Gastroesophageal sphincter (tissue), 3 donors: ENCODE measurements around the gene ROCK2.

ENCODE experiments used
- POLR2A ChIP-seq, 2 donors: fragments of 450-650 bp; IDR thresholded peaks; one replicate each; pipeline ENCODE4 v1.6.1; 2017; ENCODE audit warnings: antibody characterized with exemption in 2 of 2, mild to moderate bottlenecking in 2 of 2, moderate library complexity in 1 of 2
- TF ChIP-seq, protein P1 (sequence below), 4 experiments: fragments of 200-600 bp in 2 of 4; fragments of 450-650 bp in 2 of 4; sonication (generic) in 1 of 4; IDR thresholded peaks; one replicate each; pipeline ENCODE4 v1.5.1; 2017 to 2019; ENCODE audit warnings: antibody characterized with exemption in 4 of 4, mild to moderate bottlenecking in 2 of 4, moderate library complexity in 2 of 4

DNA sequence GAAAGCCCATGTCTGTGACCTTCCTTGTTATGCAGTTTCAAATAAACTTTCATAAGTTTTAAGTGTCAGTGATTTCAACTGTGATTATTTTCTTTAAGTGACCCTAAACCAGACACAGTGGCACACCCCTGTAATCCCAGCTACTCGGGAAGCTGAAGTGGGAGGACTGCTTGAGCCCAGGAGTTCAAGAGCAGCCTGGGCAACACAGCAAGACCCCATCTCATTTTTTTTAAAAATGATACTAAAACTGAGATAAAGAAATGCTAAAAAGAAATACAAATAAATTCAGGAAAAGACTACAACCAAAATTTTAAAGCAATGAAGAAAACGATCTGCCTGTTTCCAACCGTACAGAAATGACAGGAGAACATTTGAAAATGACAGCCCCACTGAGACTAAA, 54.2 kb downstream of the ROCK2 start:
- TF ChIP-seq, protein P1, sequence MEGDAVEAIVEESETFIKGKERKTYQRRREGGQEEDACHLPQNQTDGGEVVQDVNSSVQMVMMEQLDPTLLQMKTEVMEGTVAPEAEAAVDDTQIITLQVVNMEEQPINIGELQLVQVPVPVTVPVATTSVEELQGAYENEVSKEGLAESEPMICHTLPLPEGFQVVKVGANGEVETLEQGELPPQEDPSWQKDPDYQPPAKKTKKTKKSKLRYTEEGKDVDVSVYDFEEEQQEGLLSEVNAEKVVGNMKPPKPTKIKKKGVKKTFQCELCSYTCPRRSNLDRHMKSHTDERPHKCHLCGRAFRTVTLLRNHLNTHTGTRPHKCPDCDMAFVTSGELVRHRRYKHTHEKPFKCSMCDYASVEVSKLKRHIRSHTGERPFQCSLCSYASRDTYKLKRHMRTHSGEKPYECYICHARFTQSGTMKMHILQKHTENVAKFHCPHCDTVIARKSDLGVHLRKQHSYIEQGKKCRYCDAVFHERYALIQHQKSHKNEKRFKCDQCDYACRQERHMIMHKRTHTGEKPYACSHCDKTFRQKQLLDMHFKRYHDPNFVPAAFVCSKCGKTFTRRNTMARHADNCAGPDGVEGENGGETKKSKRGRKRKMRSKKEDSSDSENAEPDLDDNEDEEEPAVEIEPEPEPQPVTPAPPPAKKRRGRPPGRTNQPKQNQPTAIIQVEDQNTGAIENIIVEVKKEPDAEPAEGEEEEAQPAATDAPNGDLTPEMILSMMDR (IDR thresholded peaks at IDR 0.05) = no peak
- no peak for TF ChIP-seq POLR2A (IDR thresholded peaks at IDR 0.05)
